ENCODE data around the gene LRRC3C.

The LRRC3C gene

DNA sequence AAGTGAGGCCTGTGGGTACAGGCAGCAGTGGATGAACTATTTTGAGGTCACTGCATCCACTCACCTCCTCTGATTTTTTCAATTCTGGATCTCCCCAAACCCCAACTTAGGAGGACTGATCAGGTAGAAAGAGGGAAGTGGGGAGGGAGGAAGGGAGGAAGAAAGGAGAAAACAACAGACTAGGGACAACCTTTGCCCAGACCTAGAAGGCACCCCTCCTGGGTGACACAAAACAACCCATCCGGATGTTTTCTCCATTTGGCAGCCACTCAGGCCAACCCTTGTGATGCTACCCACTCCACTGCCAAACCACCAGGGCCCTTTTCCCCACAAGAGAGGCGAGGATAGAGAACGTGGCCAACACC, 2.9 kb upstream of the LRRC3C start:
- DNase-seq (ENCODE audit: low read depth) = no peak
- no peak overlapping the region for H3K4me3 ChIP-seq (ENCODE audit: control insufficient read depth, low read depth, low read length)
- TF ChIP-seq, protein P1, sequence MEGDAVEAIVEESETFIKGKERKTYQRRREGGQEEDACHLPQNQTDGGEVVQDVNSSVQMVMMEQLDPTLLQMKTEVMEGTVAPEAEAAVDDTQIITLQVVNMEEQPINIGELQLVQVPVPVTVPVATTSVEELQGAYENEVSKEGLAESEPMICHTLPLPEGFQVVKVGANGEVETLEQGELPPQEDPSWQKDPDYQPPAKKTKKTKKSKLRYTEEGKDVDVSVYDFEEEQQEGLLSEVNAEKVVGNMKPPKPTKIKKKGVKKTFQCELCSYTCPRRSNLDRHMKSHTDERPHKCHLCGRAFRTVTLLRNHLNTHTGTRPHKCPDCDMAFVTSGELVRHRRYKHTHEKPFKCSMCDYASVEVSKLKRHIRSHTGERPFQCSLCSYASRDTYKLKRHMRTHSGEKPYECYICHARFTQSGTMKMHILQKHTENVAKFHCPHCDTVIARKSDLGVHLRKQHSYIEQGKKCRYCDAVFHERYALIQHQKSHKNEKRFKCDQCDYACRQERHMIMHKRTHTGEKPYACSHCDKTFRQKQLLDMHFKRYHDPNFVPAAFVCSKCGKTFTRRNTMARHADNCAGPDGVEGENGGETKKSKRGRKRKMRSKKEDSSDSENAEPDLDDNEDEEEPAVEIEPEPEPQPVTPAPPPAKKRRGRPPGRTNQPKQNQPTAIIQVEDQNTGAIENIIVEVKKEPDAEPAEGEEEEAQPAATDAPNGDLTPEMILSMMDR (IDR thresholded peaks at IDR 0.05; ENCODE audit: control insufficient read depth, insufficient read depth, low read depth, low read length, missing control alignments) = no peak

DNA sequence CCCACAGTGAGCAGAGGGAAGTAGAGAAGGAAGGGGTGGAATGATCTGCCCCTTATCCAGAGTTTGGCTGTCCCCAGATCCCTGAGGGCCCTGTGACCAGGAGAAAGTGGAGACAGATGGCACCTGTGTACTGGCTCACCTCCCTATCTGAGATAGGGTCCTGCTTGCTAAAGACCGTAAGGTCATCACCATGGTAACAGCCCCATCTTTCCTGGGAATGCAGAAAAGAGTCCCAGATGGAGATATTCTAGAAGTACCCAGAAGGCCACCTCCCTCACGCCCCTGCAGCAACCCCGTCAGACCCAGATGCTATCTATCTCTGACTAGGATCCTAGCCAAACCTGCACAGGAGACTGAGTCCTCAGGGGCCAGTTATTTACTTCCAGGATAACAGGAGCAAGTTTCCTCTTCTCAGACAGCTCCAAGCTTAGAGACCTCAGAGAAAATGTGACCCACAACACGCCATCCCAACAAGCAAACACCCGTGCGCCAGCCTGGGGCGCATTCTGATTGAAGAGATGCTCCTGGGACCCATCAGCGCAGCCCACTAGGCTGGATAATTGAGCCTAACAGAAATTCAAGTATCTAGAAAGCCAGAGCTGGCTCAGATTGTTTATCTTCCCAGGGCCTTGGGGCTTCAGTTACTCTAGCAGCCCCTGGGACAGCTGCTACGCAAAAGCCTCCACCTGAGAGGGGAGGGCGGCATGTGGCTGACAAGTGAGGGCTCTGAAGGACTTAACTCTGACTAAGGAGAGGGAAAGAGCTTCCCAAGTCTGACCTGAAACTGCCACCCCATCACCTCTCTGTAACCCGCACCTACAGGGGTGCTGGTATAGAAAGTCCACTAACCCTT, 2.0 kb upstream of the LRRC3C start:
- peak overlapping the region; percentile 86; the same call in 1 of the 2 replicates for H3K4me3 ChIP-seq (ENCODE audit: control insufficient read depth, low read depth, low read length)
- DNase-seq (ENCODE audit: low read depth) = no peak
- TF ChIP-seq, protein P1 (IDR thresholded peaks at IDR 0.05; ENCODE audit: control insufficient read depth, insufficient read depth, low read depth, low read length, missing control alignments) = no peak

DNA sequence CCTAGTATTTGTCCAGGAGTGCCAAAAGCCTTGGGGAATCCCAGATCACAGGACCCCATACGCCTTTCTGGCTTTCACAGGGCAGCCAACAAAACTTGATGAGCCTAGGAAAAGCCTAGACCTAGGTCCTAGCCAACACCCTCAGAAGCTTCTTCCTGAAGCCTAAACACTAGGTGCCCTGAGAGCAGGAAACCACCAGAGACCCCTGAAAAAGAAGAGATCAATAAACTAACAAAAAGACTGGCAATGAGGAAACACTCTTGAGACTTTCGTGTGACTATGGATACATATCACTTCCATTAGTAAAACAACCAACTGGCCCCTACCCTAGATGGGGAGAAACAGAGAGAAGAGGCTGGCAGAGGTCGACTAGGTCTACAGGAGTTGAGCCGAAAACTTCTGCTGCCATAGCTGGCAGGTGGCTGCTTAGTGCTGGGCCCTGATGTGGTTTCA, 1.4 kb upstream of the LRRC3C start:
- H3K4me3 ChIP-seq (ENCODE audit: control insufficient read depth, low read depth, low read length) = peak overlapping the region; percentile 86
- TF ChIP-seq, protein P1 (IDR thresholded peaks at IDR 0.05; ENCODE audit: control insufficient read depth, insufficient read depth, low read depth, low read length, missing control alignments) = no peak
- no peak for DNase-seq (ENCODE audit: low read depth)

DNA sequence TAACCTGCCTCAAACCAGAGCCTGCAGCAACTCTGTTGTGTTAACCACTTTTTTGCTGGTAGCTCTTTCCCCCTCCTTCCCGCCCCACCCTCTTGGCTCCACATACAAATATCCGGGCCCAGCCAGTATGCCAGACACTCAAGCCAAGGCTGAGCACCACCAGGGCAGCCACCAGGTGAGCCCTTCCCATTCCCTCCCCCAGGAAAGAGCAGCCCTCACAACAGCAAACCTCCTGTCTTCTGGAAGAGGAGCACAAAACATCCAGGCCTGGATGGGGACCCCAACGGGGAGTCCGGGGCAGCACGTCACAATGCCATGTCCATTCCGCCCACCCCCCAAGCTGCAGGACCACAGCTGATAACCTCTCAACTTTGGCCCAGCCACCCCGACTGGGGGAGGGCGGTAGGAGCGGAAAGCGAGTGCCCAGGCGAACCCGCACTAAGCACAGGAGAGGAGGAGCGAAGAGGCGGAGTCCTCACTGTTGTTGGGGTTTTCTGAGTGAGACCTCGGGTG, 888 bp upstream of the LRRC3C start:
- no peak for DNase-seq (ENCODE audit: low read depth)
- TF ChIP-seq, protein P1 (IDR thresholded peaks at IDR 0.05; ENCODE audit: control insufficient read depth, insufficient read depth, low read depth, low read length, missing control alignments) = peak; percentile 1
- peak overlapping the region; percentile 86 for H3K4me3 ChIP-seq (ENCODE audit: control insufficient read depth, low read depth, low read length)

DNA sequence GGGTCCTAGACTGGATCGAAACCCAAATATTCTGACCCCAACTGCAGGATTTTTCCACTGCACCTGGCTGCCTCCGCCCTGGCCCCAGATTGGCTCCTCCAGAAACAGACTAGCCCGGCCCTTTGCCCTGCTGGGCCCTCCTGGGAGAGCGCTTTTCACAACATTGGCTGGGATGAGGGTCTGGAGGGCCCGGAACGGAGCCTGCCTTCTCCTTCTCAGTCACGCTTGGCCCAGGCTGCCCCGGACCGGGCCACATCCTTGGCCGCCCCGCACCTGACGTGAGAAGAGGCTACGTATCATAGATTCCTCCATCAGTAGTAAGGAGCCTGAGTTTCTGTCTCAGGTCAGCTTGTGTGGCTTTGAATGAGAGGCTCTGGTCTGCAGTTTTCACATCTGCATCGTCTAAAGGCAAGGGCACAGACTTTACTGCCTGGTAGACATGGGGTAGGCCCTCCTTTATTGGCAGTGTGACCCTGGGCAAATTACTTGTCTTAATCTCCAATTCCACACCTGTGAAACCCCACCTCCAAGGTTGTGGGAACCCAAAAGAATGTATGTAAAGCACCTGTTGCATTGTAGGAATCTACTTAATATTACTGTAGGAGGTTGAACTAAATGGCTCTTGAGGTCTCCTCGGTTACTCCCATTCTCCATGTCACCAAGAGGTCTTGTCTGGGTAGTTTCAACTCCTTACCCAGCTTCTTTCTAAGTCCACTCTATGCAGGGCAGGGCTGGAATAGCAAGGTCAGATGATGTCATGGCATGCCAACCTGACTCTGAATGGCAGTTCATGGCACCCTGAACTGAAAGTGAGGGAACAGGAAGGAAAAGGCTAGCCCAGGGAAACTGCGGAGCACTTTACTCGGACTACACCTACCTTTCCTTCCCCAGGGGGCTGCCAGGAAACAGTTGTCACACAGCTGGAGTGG, 661 bp downstream of the LRRC3C start:
- no peak for DNase-seq (ENCODE audit: low read depth)
- H3K4me3 ChIP-seq (ENCODE audit: control insufficient read depth, low read depth, low read length) = peak overlapping the region; percentile 36
- TF ChIP-seq, protein P1 (IDR thresholded peaks at IDR 0.05; ENCODE audit: control insufficient read depth, insufficient read depth, low read depth, low read length, missing control alignments) = no peak

DNA sequence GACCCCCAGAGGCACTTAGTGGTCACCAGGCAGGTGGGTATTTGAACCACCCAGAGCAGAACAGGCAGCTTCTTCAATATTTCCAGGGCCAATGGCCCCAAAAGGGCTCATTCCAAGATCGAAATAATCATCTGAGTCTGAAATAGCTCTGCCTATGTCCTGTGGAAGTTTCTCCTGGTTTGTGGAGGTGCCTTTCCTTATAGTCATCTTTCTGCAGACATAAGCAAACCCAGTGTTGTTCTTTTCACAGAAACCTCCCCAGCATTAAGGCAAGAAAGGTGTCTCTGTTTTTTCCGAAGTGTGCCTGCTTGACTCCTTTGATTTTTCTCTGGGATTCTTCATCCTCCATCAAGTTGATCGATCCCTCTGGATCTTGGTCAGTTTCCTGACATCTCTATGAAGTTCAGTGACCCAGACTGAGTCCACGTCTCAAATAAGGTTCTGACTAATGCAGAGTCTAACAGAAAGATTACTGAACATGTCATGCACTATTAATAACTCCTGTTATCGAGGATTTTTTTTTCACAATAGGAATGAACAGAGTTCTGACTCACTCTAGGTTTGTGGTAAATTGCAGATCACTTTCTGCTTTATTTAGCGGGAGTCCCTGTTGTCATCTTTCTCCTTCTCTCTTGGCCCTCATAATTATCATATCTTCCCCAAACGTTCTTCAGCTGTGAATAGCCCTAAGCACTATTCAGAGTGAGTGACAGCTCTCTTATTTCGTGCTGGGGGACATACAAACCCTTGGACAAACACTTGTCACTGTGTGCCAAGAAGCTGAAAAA, 1.5 kb downstream of the LRRC3C start:
- peak; percentile 89 for DNase-seq (ENCODE audit: low read depth)
- no peak overlapping the region for H3K4me3 ChIP-seq (ENCODE audit: control insufficient read depth, low read depth, low read length)
- TF ChIP-seq, protein P1 (IDR thresholded peaks at IDR 0.05; ENCODE audit: control insufficient read depth, insufficient read depth, low read depth, low read length, missing control alignments) = no peak
